ENCODE measurements around the gene OTULIN. TPM values are rescaled to one million over a fixed set of nuclear protein-coding genes. Genes with fewer than 3 reads are reported as not detected.

Gene OTULIN
- total RNA-seq, 2 donors from 2014 or later, result 19.7 to 37.6 TPM

DNA sequence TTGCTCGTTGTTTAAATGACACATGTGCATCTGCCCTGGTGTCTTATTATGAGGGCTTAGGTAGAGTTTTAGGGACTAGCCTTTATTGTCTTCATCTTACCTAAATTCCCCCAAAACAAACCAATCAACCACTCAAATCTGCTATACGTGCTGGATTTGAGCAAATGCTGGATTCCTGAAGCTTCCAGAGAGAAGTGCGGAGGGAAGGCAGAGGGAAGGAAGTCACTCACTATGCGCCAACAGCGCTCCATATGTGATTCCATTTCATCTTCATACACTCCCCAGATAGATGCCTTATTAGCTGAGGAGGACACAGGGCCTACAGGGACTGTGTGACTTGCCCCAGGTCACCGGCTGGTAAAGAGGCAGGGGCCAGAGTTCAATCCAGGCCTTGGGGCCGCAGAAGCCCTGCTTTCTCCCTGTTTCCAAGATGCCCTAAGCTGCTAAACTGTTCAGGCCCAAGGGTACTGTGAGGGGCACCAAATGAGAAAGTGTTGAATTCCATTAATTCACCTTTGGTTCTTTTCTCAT is 63.5 kb downstream of the OTULIN start:
- WGBS, 2 donors, result 80 to 81% methylated on average over 7 of the region's 7 CpGs
- H3K4me3 ChIP-seq, result no peak overlapping the region
- H3K27ac ChIP-seq, result no peak overlapping the region
- no peaks in the 10 kb centered on the region for H3K36me3 ChIP-seq (replicated peaks in 1 of 2; ENCODE audit: insufficient read depth in 1 of 2, low read depth in 2 of 2)
- ATAC-seq (no peak), DNase-seq (no peak)
- H3K4me1 ChIP-seq, result peaks cover 5% of the 10 kb centered on the region
- intact Hi-C loops (cut with DNase I), result loop anchor here (5.0 kb wide), 1 partner anchor 284 kb away; no protein-coding TSS in a partner anchor
- no peaks in the 10 kb centered on the region for H3K9me3 ChIP-seq
- TF ChIP-seq, protein P1, sequence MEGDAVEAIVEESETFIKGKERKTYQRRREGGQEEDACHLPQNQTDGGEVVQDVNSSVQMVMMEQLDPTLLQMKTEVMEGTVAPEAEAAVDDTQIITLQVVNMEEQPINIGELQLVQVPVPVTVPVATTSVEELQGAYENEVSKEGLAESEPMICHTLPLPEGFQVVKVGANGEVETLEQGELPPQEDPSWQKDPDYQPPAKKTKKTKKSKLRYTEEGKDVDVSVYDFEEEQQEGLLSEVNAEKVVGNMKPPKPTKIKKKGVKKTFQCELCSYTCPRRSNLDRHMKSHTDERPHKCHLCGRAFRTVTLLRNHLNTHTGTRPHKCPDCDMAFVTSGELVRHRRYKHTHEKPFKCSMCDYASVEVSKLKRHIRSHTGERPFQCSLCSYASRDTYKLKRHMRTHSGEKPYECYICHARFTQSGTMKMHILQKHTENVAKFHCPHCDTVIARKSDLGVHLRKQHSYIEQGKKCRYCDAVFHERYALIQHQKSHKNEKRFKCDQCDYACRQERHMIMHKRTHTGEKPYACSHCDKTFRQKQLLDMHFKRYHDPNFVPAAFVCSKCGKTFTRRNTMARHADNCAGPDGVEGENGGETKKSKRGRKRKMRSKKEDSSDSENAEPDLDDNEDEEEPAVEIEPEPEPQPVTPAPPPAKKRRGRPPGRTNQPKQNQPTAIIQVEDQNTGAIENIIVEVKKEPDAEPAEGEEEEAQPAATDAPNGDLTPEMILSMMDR (IDR thresholded peaks at IDR 0.05), result no peak
- no peak for TF ChIP-seq POLR2A (IDR thresholded peaks at IDR 0.05)
- H3K27me3 ChIP-seq, result no peaks in the 10 kb centered on the region

DNA sequence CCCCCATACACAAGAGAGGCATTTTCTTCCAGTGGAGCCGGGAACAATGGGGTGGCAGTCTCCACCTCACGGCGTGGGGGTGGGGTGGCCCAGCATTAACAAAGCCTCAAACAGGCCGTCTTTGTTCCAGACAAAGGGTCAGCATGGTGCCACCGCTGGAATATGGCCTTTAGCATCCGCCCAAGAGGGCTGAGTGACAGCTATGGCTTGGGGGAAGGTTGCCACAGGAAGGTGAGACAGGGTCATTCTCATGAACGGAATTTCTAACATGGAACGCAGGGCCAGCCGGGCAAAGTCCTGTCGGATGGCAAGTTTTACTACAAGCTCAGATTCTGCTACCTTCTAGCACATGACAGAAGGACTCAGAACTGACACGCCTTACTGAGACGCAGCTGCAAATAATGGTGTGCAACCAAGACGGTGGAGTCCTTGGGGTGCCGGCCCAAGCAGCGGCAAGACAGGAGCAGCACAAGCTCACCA is 64.0 kb downstream of the OTULIN start:
- no peak for ATAC-seq

GRCh38 chr5:14729448-14730385 is 65.2 kb downstream of the OTULIN start:
- WGBS, 2 donors, result 92 to 94% methylated on average over 16 to 18 of the region's 18 CpGs
- intact Hi-C loops (cut with DNase I), result loop anchor here (5.0 kb wide), 2 partner anchors 273 to 283 kb away; no protein-coding TSS in a partner anchor
- no peaks in the 10 kb centered on the region for H3K36me3 ChIP-seq (replicated peaks in 1 of 2; ENCODE audit: insufficient read depth in 1 of 2, low read depth in 2 of 2)
- peaks cover 5% of the 10 kb centered on the region for H3K4me1 ChIP-seq
- ATAC-seq (no peak), DNase-seq (no peak)
- no peak for TF ChIP-seq POLR2A (IDR thresholded peaks at IDR 0.05)
- TF ChIP-seq, protein P1 (IDR thresholded peaks at IDR 0.05), result no peak
- no peaks in the 10 kb centered on the region for H3K9me3 ChIP-seq
- no peaks in the 10 kb centered on the region for H3K27me3 ChIP-seq
- H3K27ac ChIP-seq, result no peak overlapping the region
- no peak overlapping the region for H3K4me3 ChIP-seq

More for the DNA sequence above, 64.0 kb downstream of the OTULIN start:
- H3K9me3 ChIP-seq, result no peaks in the 10 kb centered on the region
- H3K4me3 ChIP-seq, result no peak overlapping the region
- peaks cover 5% of the 10 kb centered on the region for H3K4me1 ChIP-seq
- H3K27me3 ChIP-seq, result no peaks in the 10 kb centered on the region
- WGBS, 2 donors, result 66 to 82% methylated on average over 15 of the region's 15 CpGs
- no peak overlapping the region for H3K27ac ChIP-seq
- no peaks in the 10 kb centered on the region for H3K36me3 ChIP-seq (replicated peaks in 1 of 2; ENCODE audit: insufficient read depth in 1 of 2, low read depth in 2 of 2)
- no peak for DNase-seq
- intact Hi-C loops (cut with DNase I), result loop anchor here (5.0 kb wide), 1 partner anchor 284 kb away; no protein-coding TSS in a partner anchor
- TF ChIP-seq, protein P1 (IDR thresholded peaks at IDR 0.05), result no peak
- TF ChIP-seq POLR2A (IDR thresholded peaks at IDR 0.05), result no peak

GRCh38 chr5:14730466-14730865 is 65.9 kb downstream of the OTULIN start:
- no peak for TF ChIP-seq POLR2A (IDR thresholded peaks at IDR 0.05)
- TF ChIP-seq, protein P1 (IDR thresholded peaks at IDR 0.05), result no peak
- H3K36me3 ChIP-seq (replicated peaks in 1 of 2; ENCODE audit: insufficient read depth in 1 of 2, low read depth in 2 of 2), result no peaks in the 10 kb centered on the region
- H3K27me3 ChIP-seq, result no peaks in the 10 kb centered on the region
- 86 to 87% methylated on average over 13 of the region's 13 CpGs for WGBS, 2 donors
- DNase-seq (no peak), ATAC-seq (no peak)
- no peak overlapping the region for H3K4me3 ChIP-seq
- no peak overlapping the region for H3K27ac ChIP-seq
- peaks cover 5% of the 10 kb centered on the region for H3K4me1 ChIP-seq
- intact Hi-C loops (cut with DNase I), result loop anchor here (5.0 kb wide), 1 partner anchor 272 kb away; no protein-coding TSS in a partner anchor
- no peaks in the 10 kb centered on the region for H3K9me3 ChIP-seq
